Mesothelial cell of epicardium (in vitro differentiated cells): ENCODE measurements around the gene DNMT3B. TPM values are rescaled to one million over a fixed set of nuclear protein-coding genes. Genes with fewer than 3 reads are reported as not detected.

Experiments used
- DNase-seq, 2 experiments: peaks; one replicate each; pipeline ENCODE4 v3.0.0; 2021; ENCODE audit warnings: low spot score in 2 of 2; ENCODE audit not compliant: unreplicated experiment in 2 of 2
- H3K27ac Mint-ChIP-seq: 2 replicates; pipeline ENCODE4 v1.8.0; 2021; ENCODE audit warnings: mixed read lengths
- H3K27me3 Mint-ChIP-seq: 2 replicates; pipeline ENCODE4 v1.8.0; 2021; ENCODE audit warnings: low read depth, mixed read lengths
- H3K36me3 Mint-ChIP-seq: 2 replicates; pipeline ENCODE4 v1.8.0; 2021; ENCODE audit warnings: mixed read lengths
- H3K4me1 Mint-ChIP-seq: 2 replicates; pipeline ENCODE4 v1.8.0; 2021; ENCODE audit warnings: mixed read lengths
- H3K4me3 Mint-ChIP-seq: 2 replicates; pipeline ENCODE4 v1.8.0; 2021; ENCODE audit warnings: mild to moderate bottlenecking, moderate library complexity, mixed read lengths
- H3K9me3 Mint-ChIP-seq: 2 replicates; pipeline ENCODE4 v1.8.0; 2021; ENCODE audit warnings: mixed read lengths
- CTCF ChIP-seq: fragments of 200-600 bp; sonication (generic); IDR thresholded peaks from one replicate; pipeline ENCODE4 v1.5.0; 2021; ENCODE audit warnings: antibody characterized with exemption; ENCODE audit not compliant: unreplicated experiment
- total RNA-seq: library from RNA; stranded (reverse); gene quantifications from 3 replicates; pipeline ENCODE4 v1.2.1, GENCODE V29; 2021

The DNMT3B gene
- total RNA-seq, 1 donor from 2014 or later, result 8.5 TPM

- Mint-ChIP-seq H3K4me3 (peak overlapping the region; percentile 90), H3K9me3 (no peaks in the 10 kb centered on the region), H3K36me3 (no peaks in the 10 kb centered on the region), H3K27me3 (no peaks in the 10 kb centered on the region), H3K27ac (peak overlapping the region; percentile 95), H3K4me1 (peaks cover 38% of the 10 kb centered on the region)
- no peak for TF ChIP-seq CTCF
- peak; percentile 86 to 89 for DNase-seq
Observed at GRCh38 chr20:32819992-32820697, 58.0 kb downstream of the DNMT3B start.

GRCh38 chr20:32820698-32821377 lies 58.7 kb downstream of the DNMT3B start:
- Mint-ChIP-seq H3K27ac (peak overlapping the region; percentile 95), H3K27me3 (no peaks in the 10 kb centered on the region), H3K36me3 (no peaks in the 10 kb centered on the region), H3K4me1 (peaks cover 38% of the 10 kb centered on the region), H3K9me3 (no peaks in the 10 kb centered on the region), H3K4me3 (peak overlapping the region; percentile 90)
- DNase-seq, result no peak
- TF ChIP-seq CTCF, result no peak

- DNase-seq, result no peak
- H3K4me3 Mint-ChIP-seq, result peak overlapping the region; percentile 90
- peaks cover 38% of the 10 kb centered on the region for H3K4me1 Mint-ChIP-seq
- H3K9me3 Mint-ChIP-seq, result no peaks in the 10 kb centered on the region
- H3K27ac Mint-ChIP-seq, result no peak overlapping the region
- no peaks in the 10 kb centered on the region for H3K27me3 Mint-ChIP-seq
- TF ChIP-seq CTCF, result no peak
- H3K36me3 Mint-ChIP-seq, result peaks cover 3% of the 10 kb centered on the region
Observed at GRCh38 chr20:32822225-32822624, 60.0 kb downstream of the DNMT3B start.

GRCh38 chr20:32823078-32823477 lies 60.9 kb downstream of the DNMT3B start:
- peaks cover 6% of the 10 kb centered on the region for H3K36me3 Mint-ChIP-seq
- no peak for TF ChIP-seq CTCF
- no peaks in the 10 kb centered on the region for H3K27me3 Mint-ChIP-seq
- H3K4me3 Mint-ChIP-seq, result no peak overlapping the region
- H3K4me1 Mint-ChIP-seq, result peaks cover 38% of the 10 kb centered on the region
- H3K9me3 Mint-ChIP-seq, result no peaks in the 10 kb centered on the region
- H3K27ac Mint-ChIP-seq, result peak overlapping the region; percentile 71
- DNase-seq, result no peak

- DNase-seq, result no peak
- no peaks in the 10 kb centered on the region for H3K27me3 Mint-ChIP-seq
Observed at GRCh38 chr20:32823737-32824588, 61.8 kb downstream of the DNMT3B start.

More at GRCh38 chr20:32823737-32824588, 61.8 kb downstream of the DNMT3B start:
- Mint-ChIP-seq H3K9me3 (no peaks in the 10 kb centered on the region), H3K36me3 (peaks cover 12% of the 10 kb centered on the region), H3K4me1 (peaks cover 38% of the 10 kb centered on the region), H3K4me3 (no peak overlapping the region), H3K27ac (peak overlapping the region; percentile 27)
- TF ChIP-seq CTCF, result no peak
